Measurements from ENCODE around the gene FLT3LG.

Gene FLT3LG

DNA sequence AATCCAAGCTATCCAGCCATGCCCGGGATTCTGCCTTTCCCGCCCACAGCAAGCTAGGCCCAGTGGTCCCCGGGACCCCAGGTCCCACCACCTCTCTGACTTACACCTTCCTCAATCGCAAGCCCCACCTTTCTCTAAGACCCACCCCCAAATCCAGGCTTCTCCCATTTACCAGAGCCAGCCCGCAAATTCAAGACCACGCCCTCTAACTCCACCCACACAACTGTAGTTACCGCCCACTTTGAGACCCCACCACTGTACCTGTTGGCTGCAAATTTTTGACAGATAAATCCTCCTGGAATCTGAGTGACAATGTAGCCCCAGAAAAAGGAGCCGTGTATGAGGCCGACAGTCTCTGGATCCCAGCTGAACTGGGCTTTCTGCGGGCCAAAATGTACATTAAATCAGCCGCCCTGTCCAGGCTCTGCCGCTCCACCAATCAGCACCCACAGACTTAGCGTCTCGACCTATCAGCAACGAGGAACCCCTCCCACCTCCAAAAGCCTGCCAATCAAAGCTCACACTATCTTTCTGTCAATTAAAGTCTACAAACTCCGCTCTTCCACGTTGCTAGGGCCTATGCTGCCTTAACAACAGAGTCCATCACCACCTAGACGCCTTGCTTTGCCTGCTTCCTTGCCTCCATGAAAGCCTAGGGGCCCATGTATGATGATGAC, 39.0 kb upstream of the FLT3LG start:
- Histone ChIP-seq H3K4me3 (ENCODE audit: low read length) (no peak overlapping the region), H3K9ac (ENCODE audit: low read length) (no peak overlapping the region)

DNA sequence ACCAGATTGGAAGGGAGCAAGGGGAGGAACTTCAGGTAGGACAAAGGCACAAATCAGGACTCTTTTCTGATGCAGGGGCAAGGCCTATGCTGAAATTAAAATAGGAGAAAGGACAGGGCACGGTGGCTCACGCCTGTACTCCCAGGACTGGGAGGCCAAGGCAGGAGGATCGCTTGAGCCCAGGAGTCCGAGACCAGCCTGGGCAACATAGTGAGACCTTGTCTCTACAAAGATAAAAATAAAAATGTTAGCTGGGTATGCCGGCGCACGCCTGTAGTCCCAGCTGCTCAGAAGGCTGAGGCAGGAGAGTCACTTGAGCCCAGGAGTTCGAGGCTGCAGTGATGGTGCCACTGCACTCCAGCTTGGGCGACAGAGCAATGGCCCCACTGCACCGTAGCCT, 38.3 kb upstream of the FLT3LG start:
- Histone ChIP-seq H3K27ac (ENCODE audit: low read length) (no peak overlapping the region), H3K9me3 (ENCODE audit: insufficient read depth, low read length) (no peaks in the 10 kb centered on the region), H3K79me2 (ENCODE audit: low read length) (no peaks in the 10 kb centered on the region), H3K36me3 (replicated peaks; ENCODE audit: low read depth, low read length) (no peaks in the 10 kb centered on the region), H3K27me3 (ENCODE audit: low read depth, low read length) (peaks cover 35% of the 10 kb centered on the region), H4K20me1 (ENCODE audit: insufficient read depth, low read length) (no peaks in the 10 kb centered on the region), H2AFZ (ENCODE audit: low read depth, low read length) (no peak overlapping the region), H3K4me1 (ENCODE audit: low read length) (0 out of 2 replicates have a peak, but pooled peaks cover under 1% of the 10 kb centered on the region), H3K4me3 (ENCODE audit: low read length) (no peak overlapping the region), H3K4me2 (ENCODE audit: low read length) (no peak overlapping the region), H3K9ac (ENCODE audit: low read length) (no peak overlapping the region)
- no peak for TF ChIP-seq EZH2phosphoT487 (IDR thresholded peaks at IDR 0.05; ENCODE audit: low read depth)

More for the DNA sequence above, 39.0 kb upstream of the FLT3LG start:
- H3K36me3 ChIP-seq (replicated peaks; ENCODE audit: low read depth, low read length): no peaks in the 10 kb centered on the region
- H3K27ac ChIP-seq (ENCODE audit: low read length): no peak overlapping the region
- no peaks in the 10 kb centered on the region for H3K9me3 ChIP-seq (ENCODE audit: insufficient read depth, low read length)
- peaks cover 6% of the 10 kb centered on the region for H3K4me1 ChIP-seq (ENCODE audit: low read length)
- no peak overlapping the region for H3K4me2 ChIP-seq (ENCODE audit: low read length)
- H4K20me1 ChIP-seq (ENCODE audit: insufficient read depth, low read length): no peaks in the 10 kb centered on the region
- peaks cover 29% of the 10 kb centered on the region for H3K27me3 ChIP-seq (ENCODE audit: low read depth, low read length)
- TF ChIP-seq EZH2phosphoT487 (IDR thresholded peaks at IDR 0.05; ENCODE audit: low read depth): no peak
- TF ChIP-seq, protein P1, sequence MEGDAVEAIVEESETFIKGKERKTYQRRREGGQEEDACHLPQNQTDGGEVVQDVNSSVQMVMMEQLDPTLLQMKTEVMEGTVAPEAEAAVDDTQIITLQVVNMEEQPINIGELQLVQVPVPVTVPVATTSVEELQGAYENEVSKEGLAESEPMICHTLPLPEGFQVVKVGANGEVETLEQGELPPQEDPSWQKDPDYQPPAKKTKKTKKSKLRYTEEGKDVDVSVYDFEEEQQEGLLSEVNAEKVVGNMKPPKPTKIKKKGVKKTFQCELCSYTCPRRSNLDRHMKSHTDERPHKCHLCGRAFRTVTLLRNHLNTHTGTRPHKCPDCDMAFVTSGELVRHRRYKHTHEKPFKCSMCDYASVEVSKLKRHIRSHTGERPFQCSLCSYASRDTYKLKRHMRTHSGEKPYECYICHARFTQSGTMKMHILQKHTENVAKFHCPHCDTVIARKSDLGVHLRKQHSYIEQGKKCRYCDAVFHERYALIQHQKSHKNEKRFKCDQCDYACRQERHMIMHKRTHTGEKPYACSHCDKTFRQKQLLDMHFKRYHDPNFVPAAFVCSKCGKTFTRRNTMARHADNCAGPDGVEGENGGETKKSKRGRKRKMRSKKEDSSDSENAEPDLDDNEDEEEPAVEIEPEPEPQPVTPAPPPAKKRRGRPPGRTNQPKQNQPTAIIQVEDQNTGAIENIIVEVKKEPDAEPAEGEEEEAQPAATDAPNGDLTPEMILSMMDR (IDR thresholded peaks at IDR 0.05; ENCODE audit: low read depth, low read length): no peak
- H3K79me2 ChIP-seq (ENCODE audit: low read length): no peaks in the 10 kb centered on the region
- H2AFZ ChIP-seq (ENCODE audit: low read depth, low read length): no peak overlapping the region

DNA sequence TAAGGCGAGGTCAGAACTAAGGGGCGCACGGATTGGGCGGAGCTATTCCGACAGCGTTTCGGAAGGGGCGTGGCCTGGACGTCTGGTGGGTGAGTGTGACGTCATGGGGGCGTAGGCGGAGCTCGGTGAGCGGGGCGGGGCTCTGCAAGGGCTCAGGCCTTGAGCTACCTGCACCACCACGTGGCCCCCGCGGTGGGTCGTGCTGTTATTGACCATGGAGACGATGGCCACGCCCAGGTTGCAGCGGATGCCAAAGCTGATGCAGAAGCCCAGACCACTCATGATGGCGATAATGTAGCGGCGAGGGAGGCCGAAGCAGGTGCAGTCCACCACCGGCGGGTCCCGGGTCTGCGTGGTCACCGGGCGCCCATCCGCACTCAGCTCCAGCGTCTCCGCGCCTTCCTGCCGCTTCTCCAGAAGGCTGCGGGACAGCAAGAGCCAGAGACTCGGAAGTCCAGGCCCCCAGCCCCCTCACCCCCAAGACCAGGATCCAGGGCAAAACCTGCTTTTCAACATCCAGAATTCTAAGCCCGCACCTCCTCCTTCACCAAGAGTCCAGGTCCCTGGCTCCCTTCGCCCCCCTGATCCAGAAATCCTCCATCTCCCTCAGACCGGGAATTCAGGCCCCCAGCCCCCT, 37.5 kb upstream of the FLT3LG start:
- Histone ChIP-seq H4K20me1 (ENCODE audit: insufficient read depth, low read length) (no peaks in the 10 kb centered on the region), H2AFZ (ENCODE audit: low read depth, low read length) (no peak overlapping the region), H3K4me2 (ENCODE audit: low read length) (no peak overlapping the region), H3K27ac (ENCODE audit: low read length) (no peak overlapping the region), H3K27me3 (ENCODE audit: low read depth, low read length) (peaks cover 38% of the 10 kb centered on the region), H3K4me1 (ENCODE audit: low read length) (no peaks in the 10 kb centered on the region), H3K36me3 (replicated peaks; ENCODE audit: low read depth, low read length) (no peaks in the 10 kb centered on the region), H3K79me2 (ENCODE audit: low read length) (no peaks in the 10 kb centered on the region), H3K9ac (ENCODE audit: low read length) (no peak overlapping the region), H3K9me3 (ENCODE audit: insufficient read depth, low read length) (no peaks in the 10 kb centered on the region), H3K4me3 (ENCODE audit: low read length) (no peak overlapping the region)
- TF ChIP-seq, protein P1 (IDR thresholded peaks at IDR 0.05; ENCODE audit: low read depth, low read length): no peak
- TF ChIP-seq EZH2phosphoT487 (IDR thresholded peaks at IDR 0.05; ENCODE audit: low read depth): no peak

DNA sequence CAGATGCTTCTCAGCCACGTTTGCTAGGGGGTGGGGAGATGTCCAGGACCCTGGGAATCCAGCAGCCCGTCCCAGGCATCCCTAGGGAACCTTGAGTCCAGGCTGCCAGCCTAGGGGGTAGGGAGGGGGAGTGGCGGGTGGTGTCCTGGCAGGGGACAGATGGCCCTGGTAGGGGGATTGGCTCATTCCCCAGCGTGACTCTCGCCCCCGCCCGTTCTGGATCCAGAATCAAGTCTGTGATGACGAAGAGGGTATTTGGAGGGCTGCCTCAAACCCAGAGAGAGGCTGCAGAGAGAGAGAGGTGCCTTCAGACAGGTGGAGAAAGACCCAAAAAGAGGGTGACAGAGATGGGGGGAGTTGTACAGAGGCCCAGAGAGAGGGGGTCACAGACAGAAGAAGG, 36.8 kb upstream of the FLT3LG start:
- no peak overlapping the region for H3K9ac ChIP-seq (ENCODE audit: low read length)
- H2AFZ ChIP-seq (ENCODE audit: low read depth, low read length): no peak overlapping the region
- no peaks in the 10 kb centered on the region for H3K79me2 ChIP-seq (ENCODE audit: low read length)
- TF ChIP-seq, protein P1 (IDR thresholded peaks at IDR 0.05; ENCODE audit: low read depth, low read length): no peak
- no peak for TF ChIP-seq EZH2phosphoT487 (IDR thresholded peaks at IDR 0.05; ENCODE audit: low read depth)
- H3K36me3 ChIP-seq (replicated peaks; ENCODE audit: low read depth, low read length): no peaks in the 10 kb centered on the region
- H4K20me1 ChIP-seq (ENCODE audit: insufficient read depth, low read length): no peaks in the 10 kb centered on the region
- H3K27ac ChIP-seq (ENCODE audit: low read length): no peak overlapping the region
- H3K4me1 ChIP-seq (ENCODE audit: low read length): peaks cover under 1% of the 10 kb centered on the region; the same call in 1 of the 2 replicates
- H3K9me3 ChIP-seq (ENCODE audit: insufficient read depth, low read length): no peaks in the 10 kb centered on the region
- no peak overlapping the region for H3K4me3 ChIP-seq (ENCODE audit: low read length)
- H3K27me3 ChIP-seq (ENCODE audit: low read depth, low read length): peaks cover 45% of the 10 kb centered on the region
- no peak overlapping the region for H3K4me2 ChIP-seq (ENCODE audit: low read length)

All from OCI-LY3 (cell line).